ENCODE measurements around the gene TH.

The TH gene

GRCh38 chr11:2142300-2142759 is 29.3 kb downstream of the TH start:
- no peak for DNase-seq (ENCODE audit: low read depth)

GRCh38 chr11:2140411-2141400 is 30.9 kb downstream of the TH start:
- DNase-seq (ENCODE audit: low read depth) = no peak

GRCh38 chr11:2139621-2140337 is 31.8 kb downstream of the TH start:
- no peak for DNase-seq (ENCODE audit: low read depth)

GRCh38 chr11:2139123-2139521 is 32.5 kb downstream of the TH start, which contains the start of gene IGF2:
TSS of gene IGF2 (minus strand) at chr11:2139389. CDS start at chr11:2135523, 3,866 bp downstream.
- no peak for DNase-seq (ENCODE audit: low read depth)

GRCh38 chr11:2138431-2139122 is 33.0 kb downstream of the TH start:
- DNase-seq (ENCODE audit: low read depth) = no peak

- DNase-seq (ENCODE audit: low read depth) = no peak
Observed at GRCh38 chr11:2138068-2138430, 33.6 kb downstream of the TH start.

GRCh38 chr11:2137202-2138067 is 34.2 kb downstream of the TH start:
- no peak for DNase-seq (ENCODE audit: low read depth)

GRCh38 chr11:2136952-2137201 is 34.7 kb downstream of the TH start:
- no peak for DNase-seq (ENCODE audit: low read depth)

- DNase-seq (ENCODE audit: low read depth) = no peak
Observed at GRCh38 chr11:2136209-2136951, 35.2 kb downstream of the TH start.

- DNase-seq (ENCODE audit: low read depth) = no peak
Observed at GRCh38 chr11:2135648-2136201, 35.9 kb downstream of the TH start.

GRCh38 chr11:2135018-2135569 is 36.5 kb downstream of the TH start:
- DNase-seq (ENCODE audit: low read depth) = no peak

GRCh38 chr11:2134022-2135010 is 37.3 kb downstream of the TH start:
- DNase-seq (ENCODE audit: low read depth) = no peak

GRCh38 chr11:2133241-2134021 is 38.2 kb downstream of the TH start:
- no peak for DNase-seq (ENCODE audit: low read depth)

GRCh38 chr11:2132874-2133240 is 38.8 kb downstream of the TH start:
- no peak for DNase-seq (ENCODE audit: low read depth)

GRCh38 chr11:2132246-2132645 is 39.4 kb downstream of the TH start:
- DNase-seq (ENCODE audit: low read depth) = no peak

GRCh38 chr11:2131371-2132236 is 40.0 kb downstream of the TH start:
- no peak for DNase-seq (ENCODE audit: low read depth)

GRCh38 chr11:2130881-2131352 is 40.7 kb downstream of the TH start:
- no peak for DNase-seq (ENCODE audit: low read depth)

Measured in stimulated activated CD4-positive, alpha-beta T cell treated with anti-CD3 and anti-CD28 coated beads, Interleukin-2, amount 100 ng/mL, for 4 hours (primary cell).